ENCODE data around the gene PIM1. TPM values are rescaled to one million over a fixed set of nuclear protein-coding genes. Genes with fewer than 3 reads are reported as not detected.

PIM1 gene
- total RNA-seq, 1 experiment from 2014 or later = 10.9 TPM

GRCh38 chr6:37137201-37138090 is 32.5 kb upstream of the PIM1 start:
- peak; percentile 99 for DNase-seq (ENCODE audit: low read depth)

DNA sequence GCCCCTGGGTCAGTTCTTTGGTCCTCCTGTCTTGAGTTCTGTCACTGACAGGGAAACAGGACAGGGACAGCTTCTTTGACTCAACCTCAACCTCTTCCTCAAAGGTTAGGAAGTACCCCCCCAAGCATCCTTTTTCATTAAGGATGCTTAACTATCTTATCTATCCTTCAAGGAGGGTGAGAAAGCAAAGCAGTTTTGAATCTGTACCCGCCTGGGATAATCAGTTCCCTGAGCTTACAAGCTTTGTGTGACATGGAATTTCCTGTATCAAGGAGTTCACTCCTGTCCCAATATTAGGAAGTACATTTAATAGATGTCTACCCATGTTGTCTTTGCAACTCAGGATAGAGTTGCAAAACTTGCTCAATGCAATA is 31.1 kb upstream of the PIM1 start:
- DNase-seq (ENCODE audit: low read depth) = no peak

DNA sequence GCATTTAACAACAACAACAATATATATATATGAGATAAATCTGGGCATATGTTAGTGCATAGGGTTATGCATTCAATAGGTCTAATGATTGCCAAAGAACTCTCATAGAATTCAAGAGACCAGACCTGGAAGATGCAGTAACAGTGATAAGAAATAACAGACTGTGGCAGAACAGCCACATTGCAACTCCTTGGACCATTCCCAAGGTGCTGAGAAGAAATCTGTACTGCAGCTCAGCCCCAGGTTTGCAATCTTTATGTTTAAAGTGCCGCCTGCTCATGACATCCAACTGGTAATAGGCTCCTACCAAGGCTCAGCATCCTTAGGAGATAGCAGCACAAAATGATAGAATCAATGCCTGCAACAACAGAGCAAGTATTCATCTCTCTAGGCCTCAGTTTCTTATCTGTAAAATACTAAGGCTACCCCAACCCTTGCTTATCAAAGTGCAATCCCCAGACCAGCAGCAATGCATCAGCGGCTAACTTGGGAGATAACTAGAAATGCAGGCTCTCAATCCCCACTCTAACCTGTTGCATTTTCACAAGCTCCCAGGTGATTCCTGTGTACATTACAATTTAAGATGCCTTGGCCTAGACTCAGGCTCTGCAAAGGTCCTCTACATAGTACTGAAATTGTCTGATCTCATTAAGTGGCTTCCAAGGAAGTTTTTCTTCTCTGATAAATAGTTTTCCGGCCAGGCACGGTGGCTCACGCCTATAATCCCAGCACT is 30.6 kb upstream of the PIM1 start:
- no peak for DNase-seq (ENCODE audit: low read depth)

DNA sequence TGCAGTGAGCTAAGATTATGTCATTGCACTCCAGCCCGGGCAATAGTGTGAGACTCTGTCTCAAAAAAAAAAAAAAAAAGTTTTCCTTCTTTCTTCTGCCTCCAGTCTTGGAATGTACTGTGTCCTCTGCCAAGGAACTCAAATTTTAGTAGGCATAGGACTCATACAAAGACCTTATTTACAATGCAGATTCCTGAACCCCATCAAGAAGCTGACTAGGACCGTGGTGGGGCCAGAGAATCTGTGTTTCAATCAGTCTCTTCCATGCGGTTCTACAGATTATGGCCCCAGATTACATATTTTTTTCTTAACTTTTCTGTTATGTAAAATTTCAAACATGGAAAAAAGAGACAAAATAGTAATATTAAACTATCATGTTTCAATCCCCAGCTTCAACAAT is 29.8 kb upstream of the PIM1 start:
- DNase-seq (ENCODE audit: low read depth) = no peak

GRCh38 chr6:37141281-37142049 is 28.5 kb upstream of the PIM1 start:
- DNase-seq (ENCODE audit: low read depth) = no peak

- no peak for DNase-seq (ENCODE audit: low read depth)
Measured at GRCh38 chr6:37142050-37142614, 27.8 kb upstream of the PIM1 start.

DNA sequence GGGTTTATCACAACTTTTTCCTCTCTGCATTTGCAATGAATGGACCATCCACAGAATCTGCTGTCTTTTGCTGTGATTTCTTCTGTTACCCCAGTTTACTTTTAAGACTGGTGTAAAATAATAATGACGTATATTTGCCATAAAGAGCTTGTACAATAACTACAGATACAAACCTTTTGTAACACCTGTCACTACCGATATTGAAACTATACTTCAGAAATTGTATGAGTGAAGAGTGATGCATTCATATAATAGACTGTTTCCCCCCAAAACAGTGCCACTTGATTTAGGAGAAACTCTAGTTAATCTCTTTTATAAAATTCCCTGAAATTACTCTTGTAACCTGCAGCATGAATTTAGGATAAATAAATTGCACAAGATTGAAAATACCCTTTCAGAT is 26.4 kb upstream of the PIM1 start:
- DNase-seq (ENCODE audit: low read depth) = no peak

GRCh38 chr6:37145443-37145842 is 24.5 kb upstream of the PIM1 start:
- peak; percentile 52 for DNase-seq (ENCODE audit: low read depth)

DNA sequence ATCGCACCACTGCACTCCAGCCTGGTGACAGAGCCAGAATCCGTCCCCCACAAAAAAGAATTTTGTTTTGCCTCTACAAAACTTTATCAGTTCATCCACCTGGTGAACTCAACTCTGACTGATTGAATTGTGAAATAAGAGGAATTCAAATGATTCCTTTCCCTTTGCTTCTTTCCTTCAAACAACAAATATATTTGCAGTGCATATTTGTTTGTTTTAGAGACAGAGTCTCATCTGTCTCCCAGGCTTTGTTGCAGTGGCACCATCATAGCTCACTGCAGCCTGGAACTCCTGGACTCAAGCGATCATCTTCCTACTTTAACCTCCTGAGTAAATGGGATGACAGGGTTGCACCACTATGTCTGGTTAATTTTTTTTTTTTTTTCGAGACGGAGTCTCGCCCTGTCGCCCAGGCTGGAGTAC is 23.2 kb upstream of the PIM1 start:
- DNase-seq (ENCODE audit: low read depth) = no peak

DNA sequence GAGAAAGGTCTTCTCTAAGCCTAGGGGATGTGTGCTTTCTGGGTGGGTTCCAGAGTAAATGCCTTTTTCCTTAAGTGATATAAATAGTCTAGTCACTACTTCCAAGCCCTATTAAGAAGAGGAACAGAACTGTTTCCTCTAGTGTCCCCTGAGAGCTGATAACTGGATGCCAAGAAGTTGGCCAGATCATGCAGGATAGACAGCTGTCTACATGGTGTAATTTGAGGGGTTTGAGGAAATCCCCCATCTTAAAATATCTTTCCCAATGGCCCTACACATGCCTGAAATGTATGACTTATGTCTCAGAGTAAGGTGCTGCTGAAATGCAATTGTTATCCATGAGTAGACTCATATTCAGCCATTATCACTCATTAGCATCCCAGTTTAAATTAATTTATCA is 20.2 kb upstream of the PIM1 start:
- DNase-seq (ENCODE audit: low read depth) = no peak

GRCh38 chr6:37150314-37150713 is 19.6 kb upstream of the PIM1 start:
- no peak for DNase-seq (ENCODE audit: low read depth)

GRCh38 chr6:37155394-37156312 is 14.3 kb upstream of the PIM1 start:
- no peak for DNase-seq (ENCODE audit: low read depth)

- DNase-seq (ENCODE audit: low read depth) = no peak
Measured at GRCh38 chr6:37158508-37158907, 11.4 kb upstream of the PIM1 start.

- DNase-seq (ENCODE audit: low read depth) = no peak
Measured at GRCh38 chr6:37160922-37161778, 8.8 kb upstream of the PIM1 start.

- no peak for DNase-seq (ENCODE audit: low read depth)
Measured at GRCh38 chr6:37162740-37163139, 7.2 kb upstream of the PIM1 start.

DNA sequence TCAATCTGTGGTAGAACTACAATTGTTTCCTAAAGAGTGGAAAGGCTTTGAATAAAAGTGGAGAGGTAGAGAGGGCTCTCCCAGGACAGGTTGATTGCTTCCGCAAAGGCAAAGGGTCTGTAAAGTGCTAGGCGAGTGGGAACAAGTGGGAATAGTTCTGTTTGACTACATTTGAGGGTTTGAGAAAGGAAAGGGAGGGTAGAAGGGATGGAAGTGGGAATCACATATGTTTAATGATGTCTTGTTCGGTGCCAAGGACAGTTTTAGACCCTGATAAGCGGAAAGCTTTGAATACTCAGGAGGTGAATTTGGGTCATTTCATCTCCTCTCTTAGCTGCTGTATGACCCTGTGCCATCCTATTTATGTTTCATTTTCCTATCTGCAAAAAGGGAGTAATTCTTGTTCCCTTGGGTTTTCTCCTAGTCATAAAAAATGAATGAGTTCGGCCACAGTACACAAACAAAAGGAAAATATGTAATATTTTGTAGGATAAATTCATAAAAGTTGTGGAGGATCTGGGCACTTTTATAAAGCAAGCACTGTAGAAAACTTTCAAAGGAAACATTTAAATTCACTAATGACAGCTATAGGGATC is 1.7 kb upstream of the PIM1 start:
- DNase-seq (ENCODE audit: low read depth) = no peak

DNA sequence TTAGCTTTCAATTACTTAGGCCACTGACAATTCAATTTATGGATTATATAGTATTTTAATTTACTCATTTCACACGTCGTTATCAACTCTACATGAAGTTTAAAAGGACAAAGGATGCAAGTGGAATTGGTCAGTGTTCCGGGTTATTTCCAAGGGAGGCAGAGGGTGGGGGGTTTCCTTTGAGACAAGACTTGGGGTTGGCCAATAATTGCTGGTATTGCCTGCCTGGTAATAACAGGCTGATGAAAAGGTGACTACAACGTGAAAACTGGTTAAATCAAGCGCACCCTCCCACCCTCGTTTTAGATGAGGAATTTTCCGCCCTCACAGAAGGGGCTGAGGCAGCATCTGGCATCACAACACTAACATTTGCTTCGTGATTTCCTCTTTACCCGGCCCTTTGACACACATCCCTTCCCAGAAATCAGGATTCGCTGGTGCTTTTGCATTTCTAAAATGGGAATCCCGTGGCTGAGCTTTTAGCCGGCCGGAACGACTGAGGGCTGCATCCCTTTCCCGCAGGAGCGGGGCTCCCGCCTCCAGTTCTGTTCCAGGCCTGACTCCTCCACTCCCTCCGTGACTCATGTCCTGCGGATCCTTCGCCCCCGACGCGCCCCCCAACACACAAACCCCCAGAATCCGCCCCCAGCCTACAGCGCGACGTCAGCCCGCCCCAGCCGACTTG is 999 bp upstream of the PIM1 start:
- DNase-seq (ENCODE audit: low read depth) = no peak

All from HT1080 (cell line).